Astrocyte of the spinal cord (primary cell): Measurements from ENCODE around the gene LRRC46.

Experiments
- DNase-seq: peaks from one replicate; pipeline ENCODE4 v3.0.0; 2011; ENCODE audit warnings: low read depth, low spot score
- H3K4me3 ChIP-seq: 2 replicates; pipeline ENCODE4 v1.5.1; 2011; ENCODE audit warnings: low read depth, mild to moderate bottlenecking, low read length, moderate library complexity
- CTCF ChIP-seq: IDR thresholded peaks from 2 replicates; pipeline ENCODE4 v1.5.1; 2012; ENCODE audit warnings: low read depth, mild to moderate bottlenecking, low read length, inconsistent platforms
- in situ Hi-C: cut with HindIII; loops from 2 replicates; pipeline ENCODE4 v1.10.0; 2017; ENCODE audit warnings: low sequenced_read_pairs

LRRC46 gene

GRCh38 chr17:47882247-47882646 lies 50.8 kb downstream of the LRRC46 start:
- in situ Hi-C loops = no loop called here
- TF ChIP-seq CTCF = no peak
- DNase-seq = no peak
- H3K4me3 ChIP-seq = no peak overlapping the region

DNA sequence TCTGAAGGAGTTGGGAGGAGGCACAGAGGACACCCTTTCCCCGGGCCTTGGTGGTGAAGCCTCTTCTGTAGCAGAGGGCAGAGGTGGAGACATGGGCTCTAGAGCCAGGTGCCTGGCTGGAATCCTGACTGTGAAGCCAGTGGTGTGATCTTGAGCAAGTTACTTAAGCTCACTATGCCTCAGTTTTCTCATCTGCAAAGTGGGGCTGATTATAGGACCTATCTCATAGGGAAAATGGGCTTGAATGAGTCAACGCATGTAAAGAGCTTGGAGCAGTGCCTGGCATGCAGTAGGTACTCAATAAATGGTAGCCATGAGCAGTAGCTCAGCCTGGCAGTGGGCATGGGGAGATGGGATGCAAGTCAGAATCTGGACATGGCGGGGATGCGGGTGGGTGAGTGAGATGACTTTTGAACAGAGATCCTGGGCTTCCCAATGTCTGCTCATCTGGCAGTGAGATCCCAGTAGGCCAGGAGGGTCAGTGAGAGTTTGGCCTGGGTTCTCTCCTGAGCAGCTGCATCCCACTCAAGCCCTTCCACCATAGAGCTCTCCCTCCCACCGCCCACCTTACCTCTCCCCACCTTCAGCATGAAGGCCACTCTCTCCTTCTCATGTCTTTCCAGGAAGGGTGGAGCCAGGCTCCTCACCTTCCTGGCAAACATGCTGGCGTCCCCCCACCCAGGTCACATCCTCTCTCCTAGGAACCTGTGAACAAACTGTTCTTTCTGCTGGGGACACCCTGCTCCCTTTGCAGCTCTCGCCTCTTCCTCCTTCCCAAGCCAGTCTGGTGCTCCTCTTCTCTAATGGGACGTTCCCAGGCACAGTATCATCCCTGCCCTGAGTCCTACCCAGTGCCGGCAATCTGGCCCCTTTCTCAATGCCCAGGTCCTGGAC lies 51.5 kb downstream of the LRRC46 start:
- in situ Hi-C loops = no loop called here
- no peak for TF ChIP-seq CTCF
- H3K4me3 ChIP-seq = no peak overlapping the region
- no peak for DNase-seq

DNA sequence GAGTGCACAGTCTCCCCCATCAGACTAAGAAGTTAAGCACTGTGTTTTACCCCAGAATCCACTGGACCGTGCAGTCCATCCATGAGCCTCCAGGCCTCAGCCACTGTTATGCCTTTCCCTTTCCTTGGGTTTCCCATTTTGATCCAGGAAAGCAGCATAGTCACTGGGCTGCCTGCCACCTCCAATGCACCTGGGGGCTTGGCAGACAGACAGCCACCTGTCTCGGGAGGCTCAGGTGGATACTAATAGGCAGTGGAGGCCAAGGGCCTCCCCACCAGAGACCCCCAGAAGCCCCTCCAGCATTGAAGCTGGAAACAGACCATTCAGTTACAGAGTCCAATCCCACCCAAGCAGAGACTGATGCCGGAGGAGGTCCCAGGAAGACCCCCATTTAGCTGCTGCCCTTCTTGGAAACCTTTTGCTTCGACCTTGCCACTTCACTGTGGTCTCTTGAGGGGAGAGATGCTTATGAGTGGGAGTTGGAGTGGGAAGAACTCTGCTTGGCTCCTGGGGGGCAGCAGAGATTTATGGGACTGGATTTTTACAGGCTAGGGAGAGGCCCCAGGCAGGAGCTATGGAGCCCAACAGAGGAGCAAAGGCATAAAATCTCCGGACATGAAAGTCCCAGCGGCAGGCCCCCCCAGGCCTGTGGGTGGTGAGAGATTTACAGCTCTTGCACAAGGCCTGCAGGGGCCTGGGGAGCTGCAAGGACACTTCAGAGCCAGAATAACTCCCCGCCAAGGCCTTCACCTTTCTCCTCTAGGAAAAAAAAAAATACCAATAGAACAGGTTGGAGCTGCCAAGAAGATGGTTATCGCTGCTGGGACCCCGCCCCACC lies 52.3 kb downstream of the LRRC46 start:
- in situ Hi-C loops = no loop called here
- H3K4me3 ChIP-seq = no peak overlapping the region
- TF ChIP-seq CTCF = no peak
- DNase-seq = no peak

DNA sequence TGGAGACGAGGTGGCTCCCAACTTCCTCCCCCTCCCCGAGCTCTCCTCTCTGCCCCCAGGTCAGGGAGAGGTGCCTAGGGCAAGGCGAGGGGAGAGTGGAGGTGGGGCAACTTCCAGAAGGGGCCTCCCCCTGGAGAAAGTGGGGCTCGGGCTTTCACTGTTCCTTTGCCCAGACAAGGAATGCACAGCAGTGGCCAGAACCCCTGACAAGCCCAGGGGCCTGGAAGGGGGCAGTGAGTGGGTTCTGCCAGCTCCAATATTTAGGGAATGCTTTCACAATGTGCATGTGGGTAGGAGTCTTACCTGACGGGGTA lies 52.9 kb downstream of the LRRC46 start:
- TF ChIP-seq CTCF = no peak
- in situ Hi-C loops = no loop called here
- H3K4me3 ChIP-seq = no peak overlapping the region
- no peak for DNase-seq

DNA sequence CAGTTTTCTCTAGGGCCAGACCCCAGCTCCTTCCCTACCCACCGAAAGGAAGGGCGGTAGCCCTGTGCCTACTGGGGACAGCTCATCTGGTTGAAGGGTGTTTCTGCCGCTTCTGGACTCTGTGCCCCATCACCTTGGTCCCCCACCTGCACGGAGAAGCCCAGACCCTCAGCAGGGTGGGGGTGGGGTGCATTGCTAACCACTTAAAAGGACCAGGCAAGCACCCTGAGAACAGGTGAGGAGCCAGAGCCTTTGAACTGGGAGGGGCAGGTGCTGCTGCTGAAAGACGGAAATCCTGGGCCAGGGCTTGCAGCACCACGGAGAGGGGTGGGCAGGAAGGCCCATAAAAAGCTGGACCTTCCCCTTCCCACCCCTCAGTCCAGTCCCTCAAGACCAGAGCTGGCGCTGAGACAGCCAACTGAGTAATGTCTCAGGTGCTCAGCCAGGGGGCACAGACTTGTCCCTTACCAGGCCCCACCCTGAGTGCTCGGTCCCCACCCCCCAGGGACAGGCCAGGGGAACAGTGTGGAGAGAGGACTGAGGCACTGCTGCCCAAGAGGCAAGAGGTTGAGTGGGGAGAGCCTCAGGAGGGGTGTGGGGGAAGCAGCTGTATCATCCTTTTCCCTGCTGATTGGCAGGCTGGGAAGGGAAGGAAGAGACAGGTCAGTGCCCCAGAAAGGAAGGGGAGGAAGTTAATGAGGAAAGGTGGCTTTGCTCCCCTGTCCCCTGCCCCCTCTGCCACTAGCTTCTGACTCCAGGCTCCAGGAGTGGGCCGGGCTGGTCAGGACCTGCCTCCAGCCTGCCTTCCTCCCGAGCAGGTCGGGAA lies 53.6 kb downstream of the LRRC46 start:
- no peak overlapping the region for H3K4me3 ChIP-seq
- in situ Hi-C loops = no loop called here
- no peak for TF ChIP-seq CTCF
- DNase-seq = no peak
